GM21515 (cell line): ENCODE measurements around the gene SIAH2.

Source experiments
- ATAC-seq: cut with Tn5 transposase; IDR thresholded peaks from one replicate; pipeline ENCODE4 v1.9.1; 2021; ENCODE audit not compliant: unreplicated experiment

Gene SIAH2

DNA sequence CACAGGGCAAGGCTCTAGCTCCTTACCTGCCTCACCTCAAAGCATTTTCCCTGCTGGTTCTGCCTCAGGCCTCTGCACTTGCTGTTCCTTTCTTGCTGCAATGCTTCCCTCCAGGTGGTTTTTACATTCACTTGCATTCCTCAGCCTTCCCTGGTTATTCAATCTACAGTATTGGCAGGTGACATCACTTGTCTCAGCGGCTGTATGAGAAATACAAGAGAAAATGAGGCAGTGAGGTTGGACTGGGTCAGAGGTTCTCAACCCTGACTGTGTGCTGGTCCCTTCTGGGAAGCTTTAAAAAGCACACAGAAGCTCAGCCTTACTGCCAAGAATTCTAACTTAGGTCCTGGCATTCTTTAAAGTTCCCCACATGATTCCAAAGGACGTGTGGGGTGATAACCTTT lies 26.7 kb downstream of the SIAH2 start:
- no peak for ATAC-seq

GRCh38 chr3:150734795-150735119 lies 28.2 kb downstream of the SIAH2 start:
- ATAC-seq, result no peak

DNA sequence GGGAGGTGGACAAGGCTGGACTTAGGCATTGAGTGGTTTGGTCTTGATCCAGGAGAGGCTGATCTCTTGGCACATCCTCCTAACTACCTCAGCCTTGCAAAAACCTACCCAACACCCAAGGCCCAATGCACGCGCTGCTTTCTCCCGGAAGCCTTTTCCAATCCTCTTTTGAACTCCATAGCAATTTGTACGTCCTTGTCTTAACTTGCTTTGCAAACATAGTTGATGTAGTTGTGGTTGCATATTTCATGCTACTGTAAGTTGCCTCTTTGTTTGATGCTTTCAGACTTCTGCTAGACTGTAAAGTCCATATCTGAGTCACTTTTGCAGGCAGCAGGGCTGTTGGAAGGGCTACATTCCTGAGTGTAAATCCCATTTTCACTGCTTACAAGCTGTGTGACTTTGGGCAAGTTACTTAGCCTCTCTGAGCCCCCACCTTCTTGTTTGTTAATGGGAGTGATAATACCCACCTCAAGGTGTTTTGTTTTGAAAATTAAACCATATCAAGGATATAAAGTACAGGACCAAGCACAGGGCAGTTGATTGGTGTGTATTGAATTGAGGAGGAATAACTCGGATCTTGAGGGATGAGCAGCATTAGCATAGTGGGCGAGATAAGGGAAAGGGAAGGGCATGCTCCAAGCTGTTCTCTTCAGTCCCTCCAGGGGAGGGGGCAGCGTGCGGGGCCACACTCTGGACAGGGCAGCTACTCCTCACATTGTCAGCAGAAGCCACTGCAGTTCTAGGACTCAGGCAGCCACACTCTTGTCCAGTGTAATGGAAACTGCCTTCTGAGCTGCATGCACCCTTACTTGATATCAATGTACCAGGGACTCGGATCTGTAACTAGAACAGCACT lies 28.8 kb downstream of the SIAH2 start:
- no peak for ATAC-seq

GRCh38 chr3:150733373-150733935 lies 29.5 kb downstream of the SIAH2 start:
- no peak for ATAC-seq

- ATAC-seq, result no peak
Observed at GRCh38 chr3:150729682-150730360, 33.1 kb downstream of the SIAH2 start.

GRCh38 chr3:150727653-150728502 lies 35.1 kb downstream of the SIAH2 start:
- ATAC-seq, result no peak

DNA sequence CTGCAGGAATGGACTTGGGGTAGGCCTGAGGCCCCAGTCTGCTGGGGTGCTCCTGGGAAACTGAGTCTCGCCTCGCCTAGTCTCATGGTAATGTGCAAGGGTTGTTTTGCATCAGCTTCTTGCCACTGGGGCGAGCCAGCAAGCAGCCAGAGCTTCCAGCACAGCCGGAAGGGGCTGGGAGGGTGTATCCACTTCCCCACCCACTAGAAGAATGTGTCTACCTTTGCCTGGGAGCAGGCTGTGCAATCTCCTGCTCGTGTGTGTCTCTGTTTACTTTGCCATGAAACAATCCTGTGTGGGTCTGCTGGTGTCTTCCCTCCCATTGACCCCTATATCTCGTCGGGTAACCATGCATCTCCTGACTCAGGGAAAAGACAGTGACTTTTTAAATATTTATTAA lies 37.4 kb downstream of the SIAH2 start:
- no peak for ATAC-seq

- ATAC-seq, result no peak
Observed at GRCh38 chr3:150723946-150724345, 39.0 kb downstream of the SIAH2 start.

GRCh38 chr3:150722267-150722666 lies 40.7 kb downstream of the SIAH2 start:
- ATAC-seq, result no peak

- ATAC-seq, result peak; percentile 64
Observed at GRCh38 chr3:150721285-150722130, 41.5 kb downstream of the SIAH2 start.

GRCh38 chr3:150720444-150720843 lies 42.5 kb downstream of the SIAH2 start:
- ATAC-seq, result no peak

DNA sequence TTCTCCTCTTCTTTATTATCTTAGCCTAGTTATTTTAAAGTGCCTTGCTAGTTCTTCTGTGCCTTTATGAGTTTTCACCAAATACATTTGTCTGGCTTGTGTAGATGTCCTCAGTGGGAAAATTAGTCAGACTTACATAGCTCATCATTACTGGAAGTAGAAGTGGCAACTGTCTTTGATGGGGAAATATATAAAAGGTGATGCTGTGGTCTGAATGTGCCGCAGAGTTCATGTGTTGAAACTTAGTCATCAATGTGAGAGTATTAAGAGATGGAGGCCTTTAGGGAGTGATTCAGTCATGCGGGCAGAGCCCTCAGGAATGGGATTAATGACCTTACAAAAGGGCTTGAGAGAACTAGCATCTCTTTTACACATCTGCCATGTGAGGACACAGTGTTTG lies 52.9 kb downstream of the SIAH2 start:
- ATAC-seq, result no peak

GRCh38 chr3:150703756-150704344 lies 59.1 kb downstream of the SIAH2 start, which contains the start of gene ERICH6:
Gene ERICH6, minus strand, starts transcription at chr3:150703920. Its CDS starts 22 bp downstream, at chr3:150703898.
- ATAC-seq, result peak; percentile 98

DNA sequence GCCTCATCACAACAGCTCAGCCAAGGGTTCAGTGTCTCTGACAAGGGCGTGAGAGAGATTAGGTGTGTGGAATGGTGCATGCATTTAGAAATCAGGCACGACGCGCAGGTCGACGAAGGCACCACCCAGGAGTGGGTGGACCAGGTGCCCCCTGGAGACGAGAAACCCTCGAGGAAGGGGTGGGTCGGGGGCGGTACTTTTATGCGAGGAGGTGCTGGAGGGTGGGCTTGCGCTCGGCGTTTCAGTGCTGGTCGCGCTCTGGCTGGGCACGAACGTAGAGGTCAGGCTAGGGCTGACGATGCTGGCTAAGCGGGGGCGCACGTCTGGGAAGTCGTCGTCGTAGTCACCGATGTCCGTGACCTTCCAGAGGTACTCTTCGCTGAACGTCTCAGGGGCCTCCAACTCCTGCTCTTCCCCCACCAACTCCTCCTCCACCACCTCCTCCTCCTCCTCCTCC lies 59.6 kb downstream of the SIAH2 start:
- ATAC-seq, result peak; percentile 42

- no peak for ATAC-seq
Observed at GRCh38 chr3:150699068-150699639, 63.8 kb downstream of the SIAH2 start.

- ATAC-seq, result no peak
Observed at GRCh38 chr3:150697646-150698045, 65.3 kb downstream of the SIAH2 start.

- no peak for ATAC-seq
Observed at GRCh38 chr3:150691414-150692040, 71.4 kb downstream of the SIAH2 start.
